GM13977 (cell line): ENCODE data around the gene ATP5F1E.

Experiments used
- DNase-seq: peaks from one replicate; pipeline ENCODE4 v3.0.0; 2012; ENCODE audit warnings: low spot score
- CTCF ChIP-seq: IDR thresholded peaks from 2 replicates; pipeline ENCODE4 v1.5.1; 2012; ENCODE audit warnings: mild to moderate bottlenecking, control low read depth; ENCODE audit not compliant: insufficient read depth; ENCODE audit errors: extremely low read depth, missing control alignments
- in situ Hi-C: fragments of 300-500 bp; cut with MboI; formaldehyde crosslinking; loops from one replicate; pipeline ENCODE4 v1.12.0; 2022; ENCODE audit warnings: low sequenced_read_pairs, low pct_unique_long_range_greater_than_20kb, mixed read lengths, inconsistent platforms; ENCODE audit not compliant: unreplicated experiment

ATP5F1E gene

GRCh38 chr20:59031564-59032022, 542 bp downstream of the ATP5F1E start:
- no peak for DNase-seq
- no peak for TF ChIP-seq CTCF
- in situ Hi-C loops = no loop called here

- TF ChIP-seq CTCF = no peak
- in situ Hi-C loops = no loop called here
- no peak for DNase-seq
Measured at GRCh38 chr20:59030911-59031563, 1.1 kb downstream of the ATP5F1E start.

- no peak for DNase-seq
- in situ Hi-C loops = no loop called here
- no peak for TF ChIP-seq CTCF
Measured at GRCh38 chr20:59028812-59029211, 3.3 kb downstream of the ATP5F1E start.

- DNase-seq = no peak
- in situ Hi-C loops = no loop called here
- no peak for TF ChIP-seq CTCF
Measured at GRCh38 chr20:59027741-59028320, 4.3 kb downstream of the ATP5F1E start.

GRCh38 chr20:59026904-59027740, 5.0 kb downstream of the ATP5F1E start:
- TF ChIP-seq CTCF = no peak
- DNase-seq = no peak
- in situ Hi-C loops = no loop called here

- in situ Hi-C loops = no loop called here
- TF ChIP-seq CTCF = no peak
- no peak for DNase-seq
Measured at GRCh38 chr20:59025511-59025910, 6.6 kb downstream of the ATP5F1E start.
